ENCODE data around the gene MYO1E. TPM values are rescaled to one million over a fixed set of nuclear protein-coding genes. Genes with fewer than 3 reads are reported as not detected.

The MYO1E gene
- total RNA-seq, 6 experiments from 2014 or later: 108 to 142 (median 115) TPM

- Mint-ChIP-seq H3K4me1 (ENCODE audit: low read depth) (peaks cover 64% of the 10 kb centered on the region), H3K36me3 (ENCODE audit: low read depth) (peaks cover 51% of the 10 kb centered on the region), H3K27ac (peak overlapping the region; percentile 92), H3K27me3 (ENCODE audit: insufficient read depth) (peaks cover 8% of the 10 kb centered on the region), H3K4me3 (peak overlapping the region; percentile 22; the same call in 1 of the 2 replicates), H3K9me3 (peaks cover 7% of the 10 kb centered on the region)
- no peak for DNase-seq
- TF ChIP-seq CTCF (IDR thresholded peaks at IDR 0.05): no peak
Observed at GRCh38 chr15:59176653-59177316, 195.9 kb downstream of the MYO1E start.

- DNase-seq: peak; percentile 62
- peak; percentile 73 for TF ChIP-seq CTCF (IDR thresholded peaks at IDR 0.05)
- peaks cover 63% of the 10 kb centered on the region for H3K4me1 Mint-ChIP-seq (ENCODE audit: low read depth)
- H3K27me3 Mint-ChIP-seq (ENCODE audit: insufficient read depth): peaks cover 6% of the 10 kb centered on the region
- H3K9me3 Mint-ChIP-seq: no peaks in the 10 kb centered on the region
- peaks cover 46% of the 10 kb centered on the region for H3K36me3 Mint-ChIP-seq (ENCODE audit: low read depth)
- H3K4me3 Mint-ChIP-seq: peak overlapping the region; percentile 61
- peak overlapping the region; percentile 92 for H3K27ac Mint-ChIP-seq
Observed at GRCh38 chr15:59174835-59175831, 197.5 kb downstream of the MYO1E start.

- no peak for DNase-seq
Observed at GRCh38 chr15:59174151-59174834, 198.4 kb downstream of the MYO1E start.

GRCh38 chr15:59173194-59173593 lies 199.5 kb downstream of the MYO1E start:
- TF ChIP-seq CTCF (IDR thresholded peaks at IDR 0.05): no peak
- DNase-seq: no peak
- Mint-ChIP-seq H3K4me1 (ENCODE audit: low read depth) (peaks cover 78% of the 10 kb centered on the region), H3K27ac (no peak overlapping the region), H3K36me3 (ENCODE audit: low read depth) (peaks cover 43% of the 10 kb centered on the region), H3K9me3 (no peaks in the 10 kb centered on the region), H3K4me3 (no peak overlapping the region), H3K27me3 (ENCODE audit: insufficient read depth) (peaks cover 4% of the 10 kb centered on the region)

More at GRCh38 chr15:59174151-59174834, 198.4 kb downstream of the MYO1E start:
- Mint-ChIP-seq H3K27me3 (ENCODE audit: insufficient read depth) (peaks cover 6% of the 10 kb centered on the region), H3K36me3 (ENCODE audit: low read depth) (peaks cover 46% of the 10 kb centered on the region), H3K27ac (peak overlapping the region; percentile 92), H3K4me1 (ENCODE audit: low read depth) (peaks cover 67% of the 10 kb centered on the region), H3K4me3 (no peak overlapping the region), H3K9me3 (no peaks in the 10 kb centered on the region)
- TF ChIP-seq CTCF (IDR thresholded peaks at IDR 0.05): no peak

GRCh38 chr15:59172289-59172901 lies 200.3 kb downstream of the MYO1E start:
- no peak overlapping the region for H3K27ac Mint-ChIP-seq

More at GRCh38 chr15:59172289-59172901, 200.3 kb downstream of the MYO1E start:
- Mint-ChIP-seq H3K36me3 (ENCODE audit: low read depth) (peaks cover 36% of the 10 kb centered on the region), H3K4me1 (ENCODE audit: low read depth) (peaks cover 74% of the 10 kb centered on the region), H3K9me3 (no peaks in the 10 kb centered on the region), H3K4me3 (no peak overlapping the region), H3K27me3 (ENCODE audit: insufficient read depth) (no peaks in the 10 kb centered on the region; the same call in 1 of the 2 replicates)
- DNase-seq: no peak
- peak; percentile 66 for TF ChIP-seq CTCF (IDR thresholded peaks at IDR 0.05)
